K562 (cell line): ENCODE results near the gene LAMTOR4. TPM values are rescaled to one million over a fixed set of nuclear protein-coding genes. Genes with fewer than 3 reads are reported as not detected.

Experiments
- CC2D1A ChIP-seq: fragments of 450-650 bp; IDR thresholded peaks from 2 replicates; pipeline ENCODE4 v1.6.1; 2017; ENCODE audit warnings: mild to moderate bottlenecking
- CCAR2 ChIP-seq: fragments of 200-400 bp; formaldehyde crosslinking; IDR thresholded peaks from 2 replicates; pipeline ENCODE4 v1.6.1; 2017; ENCODE audit warnings: mild to moderate bottlenecking, low read depth, low read length
- FIP1L1 ChIP-seq: fragments of 200-400 bp; formaldehyde crosslinking; IDR thresholded peaks from 2 replicates; pipeline ENCODE4 v1.6.1; 2018; ENCODE audit warnings: mild to moderate bottlenecking, low read depth, low read length; ENCODE audit not compliant: poor library complexity, severe bottlenecking
- FOS ChIP-seq: IDR thresholded peaks from 3 replicates; pipeline ENCODE4 v1.6.1; 2011; ENCODE audit not compliant: insufficient read length; ENCODE audit errors: extremely low read depth
- GTF2E2 ChIP-seq: fragments of 200-800 bp; sonication (Bioruptor generic); IDR thresholded peaks from 2 replicates; pipeline ENCODE4 v1.6.1; 2016; ENCODE audit warnings: missing genetic modification characterization, missing compliant biosample characterization
- MIER1 ChIP-seq: fragments of 450-650 bp; IDR thresholded peaks from 2 replicates; pipeline ENCODE4 v1.6.1; 2016; ENCODE audit warnings: antibody characterized with exemption, mild to moderate bottlenecking, low read depth
- POLR3A ChIP-seq: IDR thresholded peaks from 2 replicates; pipeline ENCODE4 v1.6.1; 2011; ENCODE audit warnings: borderline replicate concordance, mild to moderate bottlenecking, moderate library complexity; ENCODE audit not compliant: insufficient read length, insufficient read depth; ENCODE audit errors: extremely low read depth
- THRAP3 ChIP-seq: fragments of 450-650 bp; IDR thresholded peaks from 2 replicates; pipeline ENCODE4 v1.6.1; 2016; ENCODE audit warnings: mild to moderate bottlenecking, inconsistent platforms, borderline replicate concordance
- ZFP36 ChIP-seq: fragments of 150-350 bp; IDR thresholded peaks from 2 replicates; pipeline ENCODE4 v1.6.1; 2018; ENCODE audit warnings: low read length, low read depth; ENCODE audit not compliant: partially characterized antibody
- ZNF586 ChIP-seq: fragments of 450-650 bp; formaldehyde crosslinking; conservative IDR thresholded peaks from 2 replicates; pipeline ENCODE4 v1.4.0; 2020; ENCODE audit warnings: mild to moderate bottlenecking, moderate library complexity
- ZNF780A ChIP-seq: fragments of 250-450 bp; sonication (Bioruptor Pico); IDR thresholded peaks from 2 replicates; pipeline ENCODE4 v1.5.0; 2021; ENCODE audit warnings: mild to moderate bottlenecking
- polyA plus RNA-seq, 8 experiments: library from polyadenylated mRNA; depleted of rRNA in 4 of 8; stranded (reverse) in 5 of 8; unstranded in 3 of 8; fragments of >200 nt; fragmentation: Nextera tagmentation in 2 of 8; fragmentation: Illumina TruSeq in 1 of 8; extraction: Ambion mirVana in 2 of 8; extraction: Trizol in 1 of 8; gene quantifications; 2 replicates each; pipeline versions ENCODE4 v1.2.1 to v1.2.3, GENCODE V29; 2011 to 2014; ENCODE audit warnings: inconsistent platforms in 1 of 8, missing spikeins in 1 of 8
- total RNA-seq, 7 experiments: library from RNA; depleted of rRNA in 6 of 7; stranded (reverse); fragments of >200 nt in 6 of 7; fragmentation: Illumina TruSeq in 2 of 7; extraction: Trizol in 2 of 7; gene quantifications; 2 replicates each; pipeline versions ENCODE4 v1.2.1 to v1.2.3, GENCODE V29; 2011 to 2021; ENCODE audit warnings: low replicate concordance in 1 of 7
- TF ChIP-seq, protein P1 (sequence below): fragments of 250-450 bp; sonication (Bioruptor Pico); IDR thresholded peaks from 2 replicates; pipeline ENCODE4 v1.5.0; 2021
- TF ChIP-seq, protein P2 (sequence below): fragments of 250-450 bp; sonication (Bioruptor Pico); IDR thresholded peaks from 2 replicates; pipeline ENCODE4 v1.5.0; 2022; ENCODE audit warnings: mild to moderate bottlenecking
- TF ChIP-seq, protein P3 (sequence below), 2 experiments: fragments of 150-350 bp in 1 of 2; IDR thresholded peaks; 2 replicates each; pipeline ENCODE4 v1.6.1; 2012 to 2016; ENCODE audit warnings: low read depth in 2 of 2, low read length in 2 of 2, mild to moderate bottlenecking in 1 of 2, moderate library complexity in 1 of 2

The LAMTOR4 gene
- total and polyA plus RNA-seq, 9 of the 15 experiments (the other 6 are each of a cell fraction or from before 2014, with no cell fraction given) = 79.6 to 314 (median 195) TPM

DNA sequence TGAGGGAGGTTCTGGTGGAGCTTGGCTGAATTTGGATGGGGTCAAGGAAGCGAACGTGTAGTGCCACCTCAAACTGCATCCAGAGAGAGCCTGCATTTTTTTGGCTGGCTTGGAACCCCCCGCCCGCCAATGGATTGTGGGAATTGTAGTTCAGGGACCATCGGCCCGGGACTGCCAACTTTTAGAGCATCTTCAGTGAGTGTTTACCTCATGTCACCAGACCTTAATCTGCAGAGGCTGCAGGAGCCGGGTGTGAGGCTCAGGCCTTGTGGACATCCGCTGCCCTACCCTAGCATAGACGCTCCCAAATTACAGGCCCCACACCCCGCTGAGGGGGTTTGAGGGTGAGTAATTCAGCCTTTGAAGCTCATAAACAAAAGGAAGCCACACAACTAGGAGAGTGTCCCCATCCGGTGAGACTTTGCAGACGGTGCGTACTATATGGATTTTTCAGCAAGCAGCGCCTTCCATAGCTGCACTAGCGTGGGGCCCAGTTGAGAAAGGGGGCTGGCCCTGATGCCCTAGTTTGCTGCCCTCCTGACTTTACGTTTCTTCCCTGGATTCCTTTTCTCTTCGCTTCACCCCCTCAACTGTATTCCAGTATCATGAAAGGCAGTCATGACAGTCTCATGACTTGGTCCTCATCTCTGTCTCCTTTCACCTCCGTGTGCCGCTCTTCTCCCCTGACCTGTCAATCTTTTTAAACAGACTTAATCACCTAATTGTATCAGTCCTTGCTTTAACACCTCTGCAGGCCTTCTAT is 28.6 kb upstream of the LAMTOR4 start (continued):
- TF ChIP-seq CC2D1A = no peak
- TF ChIP-seq ZFP36 = no peak
- TF ChIP-seq THRAP3 = no peak
- TF ChIP-seq CCAR2 = no peak
- TF ChIP-seq ZNF586 (CRISPR knock-in tag) = no peak
- TF ChIP-seq, protein P1, sequence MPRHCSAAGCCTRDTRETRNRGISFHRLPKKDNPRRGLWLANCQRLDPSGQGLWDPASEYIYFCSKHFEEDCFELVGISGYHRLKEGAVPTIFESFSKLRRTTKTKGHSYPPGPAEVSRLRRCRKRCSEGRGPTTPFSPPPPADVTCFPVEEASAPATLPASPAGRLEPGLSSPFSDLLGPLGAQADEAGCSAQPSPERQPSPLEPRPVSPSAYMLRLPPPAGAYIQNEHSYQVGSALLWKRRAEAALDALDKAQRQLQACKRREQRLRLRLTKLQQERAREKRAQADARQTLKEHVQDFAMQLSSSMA (CRISPR knock-in tag) = no peak
- no peak for TF ChIP-seq POLR3A
- TF ChIP-seq MIER1 = no peak
- TF ChIP-seq ZNF780A (CRISPR knock-in tag) = no peak
- TF ChIP-seq FOS = no peak
- no peak for TF ChIP-seq GTF2E2 (tag)
- TF ChIP-seq, protein P2, sequence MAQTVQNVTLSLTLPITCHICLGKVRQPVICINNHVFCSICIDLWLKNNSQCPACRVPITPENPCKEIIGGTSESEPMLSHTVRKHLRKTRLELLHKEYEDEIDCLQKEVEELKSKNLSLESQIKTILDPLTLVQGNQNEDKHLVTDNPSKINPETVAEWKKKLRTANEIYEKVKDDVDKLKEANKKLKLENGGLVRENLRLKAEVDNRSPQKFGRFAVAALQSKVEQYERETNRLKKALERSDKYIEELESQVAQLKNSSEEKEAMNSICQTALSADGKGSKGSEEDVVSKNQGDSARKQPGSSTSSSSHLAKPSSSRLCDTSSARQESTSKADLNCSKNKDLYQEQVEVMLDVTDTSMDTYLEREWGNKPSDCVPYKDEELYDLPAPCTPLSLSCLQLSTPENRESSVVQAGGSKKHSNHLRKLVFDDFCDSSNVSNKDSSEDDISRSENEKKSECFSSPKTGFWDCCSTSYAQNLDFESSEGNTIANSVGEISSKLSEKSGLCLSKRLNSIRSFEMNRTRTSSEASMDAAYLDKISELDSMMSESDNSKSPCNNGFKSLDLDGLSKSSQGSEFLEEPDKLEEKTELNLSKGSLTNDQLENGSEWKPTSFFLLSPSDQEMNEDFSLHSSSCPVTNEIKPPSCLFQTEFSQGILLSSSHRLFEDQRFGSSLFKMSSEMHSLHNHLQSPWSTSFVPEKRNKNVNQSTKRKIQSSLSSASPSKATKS (CRISPR knock-in tag) = no peak
- TF ChIP-seq, protein P3, sequence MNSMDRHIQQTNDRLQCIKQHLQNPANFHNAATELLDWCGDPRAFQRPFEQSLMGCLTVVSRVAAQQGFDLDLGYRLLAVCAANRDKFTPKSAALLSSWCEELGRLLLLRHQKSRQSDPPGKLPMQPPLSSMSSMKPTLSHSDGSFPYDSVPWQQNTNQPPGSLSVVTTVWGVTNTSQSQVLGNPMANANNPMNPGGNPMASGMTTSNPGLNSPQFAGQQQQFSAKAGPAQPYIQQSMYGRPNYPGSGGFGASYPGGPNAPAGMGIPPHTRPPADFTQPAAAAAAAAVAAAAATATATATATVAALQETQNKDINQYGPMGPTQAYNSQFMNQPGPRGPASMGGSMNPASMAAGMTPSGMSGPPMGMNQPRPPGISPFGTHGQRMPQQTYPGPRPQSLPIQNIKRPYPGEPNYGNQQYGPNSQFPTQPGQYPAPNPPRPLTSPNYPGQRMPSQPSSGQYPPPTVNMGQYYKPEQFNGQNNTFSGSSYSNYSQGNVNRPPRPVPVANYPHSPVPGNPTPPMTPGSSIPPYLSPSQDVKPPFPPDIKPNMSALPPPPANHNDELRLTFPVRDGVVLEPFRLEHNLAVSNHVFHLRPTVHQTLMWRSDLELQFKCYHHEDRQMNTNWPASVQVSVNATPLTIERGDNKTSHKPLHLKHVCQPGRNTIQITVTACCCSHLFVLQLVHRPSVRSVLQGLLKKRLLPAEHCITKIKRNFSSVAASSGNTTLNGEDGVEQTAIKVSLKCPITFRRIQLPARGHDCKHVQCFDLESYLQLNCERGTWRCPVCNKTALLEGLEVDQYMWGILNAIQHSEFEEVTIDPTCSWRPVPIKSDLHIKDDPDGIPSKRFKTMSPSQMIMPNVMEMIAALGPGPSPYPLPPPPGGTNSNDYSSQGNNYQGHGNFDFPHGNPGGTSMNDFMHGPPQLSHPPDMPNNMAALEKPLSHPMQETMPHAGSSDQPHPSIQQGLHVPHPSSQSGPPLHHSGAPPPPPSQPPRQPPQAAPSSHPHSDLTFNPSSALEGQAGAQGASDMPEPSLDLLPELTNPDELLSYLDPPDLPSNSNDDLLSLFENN (IDR thresholded peaks at IDR 0.05; ENCODE audit: low read depth in 2 of 2, low read length in 2 of 2) = no peak
- TF ChIP-seq FIP1L1 = no peak
